ENCODE results near the gene TRPM2. TPM values are rescaled to one million over a fixed set of nuclear protein-coding genes. Genes with fewer than 3 reads are reported as not detected.

The TRPM2 gene
- total RNA-seq, 4 donors from 2014 or later, result 0.29 to 3.1 (median 1.8) TPM

DNA sequence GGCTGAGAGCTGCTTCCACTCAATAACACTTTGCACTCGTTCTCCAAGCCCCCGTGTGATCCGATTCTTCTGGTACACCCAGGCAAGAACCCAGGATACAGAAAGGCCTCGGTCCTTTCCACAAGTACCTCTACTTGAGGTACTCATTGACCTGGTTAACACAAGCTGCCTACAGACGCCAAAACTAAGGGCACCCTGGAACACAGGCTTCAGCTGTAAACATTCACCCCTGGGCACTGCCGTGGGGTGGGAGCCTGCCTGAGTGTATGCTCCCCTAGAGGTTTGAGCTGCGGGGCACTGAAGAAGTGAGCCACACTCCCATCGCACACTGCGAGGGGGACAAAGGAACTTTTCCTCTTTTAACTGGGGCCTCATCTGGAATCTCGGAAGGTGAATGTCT lies 132.4 kb downstream of the TRPM2 start:
- Histone ChIP-seq H3K4me3 (peak overlapping the region in 1 of 2 donors; percentile 21), H3K9me3 (no peaks in the 10 kb centered on the region), H3K36me3 (no peaks in the 10 kb centered on the region), H3K27ac (no peak overlapping the region), H3K27me3 (no peaks in the 10 kb centered on the region), H3K4me1 (no peaks in the 10 kb centered on the region)
- intact Hi-C loops (cut with DNase I; ENCODE audit: low total_unique reads), result no loop called here
- no peak for TF ChIP-seq POLR2A (IDR thresholded peaks at IDR 0.05)
- TF ChIP-seq, protein P1, sequence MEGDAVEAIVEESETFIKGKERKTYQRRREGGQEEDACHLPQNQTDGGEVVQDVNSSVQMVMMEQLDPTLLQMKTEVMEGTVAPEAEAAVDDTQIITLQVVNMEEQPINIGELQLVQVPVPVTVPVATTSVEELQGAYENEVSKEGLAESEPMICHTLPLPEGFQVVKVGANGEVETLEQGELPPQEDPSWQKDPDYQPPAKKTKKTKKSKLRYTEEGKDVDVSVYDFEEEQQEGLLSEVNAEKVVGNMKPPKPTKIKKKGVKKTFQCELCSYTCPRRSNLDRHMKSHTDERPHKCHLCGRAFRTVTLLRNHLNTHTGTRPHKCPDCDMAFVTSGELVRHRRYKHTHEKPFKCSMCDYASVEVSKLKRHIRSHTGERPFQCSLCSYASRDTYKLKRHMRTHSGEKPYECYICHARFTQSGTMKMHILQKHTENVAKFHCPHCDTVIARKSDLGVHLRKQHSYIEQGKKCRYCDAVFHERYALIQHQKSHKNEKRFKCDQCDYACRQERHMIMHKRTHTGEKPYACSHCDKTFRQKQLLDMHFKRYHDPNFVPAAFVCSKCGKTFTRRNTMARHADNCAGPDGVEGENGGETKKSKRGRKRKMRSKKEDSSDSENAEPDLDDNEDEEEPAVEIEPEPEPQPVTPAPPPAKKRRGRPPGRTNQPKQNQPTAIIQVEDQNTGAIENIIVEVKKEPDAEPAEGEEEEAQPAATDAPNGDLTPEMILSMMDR (IDR thresholded peaks at IDR 0.05), result no peak
- DNase-seq, result no peak

- no peak for DNase-seq
- Histone ChIP-seq H3K36me3 (no peaks in the 10 kb centered on the region), H3K27ac (no peak overlapping the region), H3K9me3 (no peaks in the 10 kb centered on the region), H3K4me3 (no peak overlapping the region), H3K4me1 (no peaks in the 10 kb centered on the region), H3K27me3 (no peaks in the 10 kb centered on the region)
- no peak for TF ChIP-seq POLR2A (IDR thresholded peaks at IDR 0.05)
- TF ChIP-seq, protein P1 (IDR thresholded peaks at IDR 0.05), result no peak
- intact Hi-C loops (cut with DNase I; ENCODE audit: low total_unique reads), result no loop called here
Measured at GRCh38 chr21:44486302-44486701, 132.9 kb downstream of the TRPM2 start.

DNA sequence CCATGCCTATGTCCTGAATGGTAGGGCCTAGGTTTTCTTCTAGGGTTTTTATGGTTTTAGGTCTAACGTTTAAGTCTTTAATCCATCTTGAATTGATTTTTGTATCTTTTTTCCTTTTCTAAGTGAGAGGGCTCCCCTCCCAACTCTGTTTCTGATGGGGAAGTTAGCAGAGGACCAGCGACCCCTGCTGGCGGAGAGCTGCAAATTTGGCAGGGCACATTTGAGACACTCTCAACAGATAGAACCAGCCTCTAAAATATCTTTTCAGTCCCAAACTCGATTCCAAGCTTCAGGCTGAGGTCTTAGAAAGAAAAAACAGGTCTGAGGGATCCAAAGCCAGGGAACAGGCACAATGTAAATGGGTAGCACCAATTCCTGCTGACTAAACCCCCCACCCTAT lies 134.4 kb downstream of the TRPM2 start:
- H3K27me3 ChIP-seq, result no peaks in the 10 kb centered on the region
- no peak overlapping the region for H3K27ac ChIP-seq
- no peaks in the 10 kb centered on the region for H3K9me3 ChIP-seq
- H3K36me3 ChIP-seq, result no peaks in the 10 kb centered on the region
- intact Hi-C loops (cut with DNase I; ENCODE audit: low total_unique reads), result no loop called here
- TF ChIP-seq, protein P1 (IDR thresholded peaks at IDR 0.05), result no peak
- TF ChIP-seq POLR2A (IDR thresholded peaks at IDR 0.05), result no peak
- no peak overlapping the region for H3K4me3 ChIP-seq
- no peak for DNase-seq
- no peaks in the 10 kb centered on the region for H3K4me1 ChIP-seq

DNA sequence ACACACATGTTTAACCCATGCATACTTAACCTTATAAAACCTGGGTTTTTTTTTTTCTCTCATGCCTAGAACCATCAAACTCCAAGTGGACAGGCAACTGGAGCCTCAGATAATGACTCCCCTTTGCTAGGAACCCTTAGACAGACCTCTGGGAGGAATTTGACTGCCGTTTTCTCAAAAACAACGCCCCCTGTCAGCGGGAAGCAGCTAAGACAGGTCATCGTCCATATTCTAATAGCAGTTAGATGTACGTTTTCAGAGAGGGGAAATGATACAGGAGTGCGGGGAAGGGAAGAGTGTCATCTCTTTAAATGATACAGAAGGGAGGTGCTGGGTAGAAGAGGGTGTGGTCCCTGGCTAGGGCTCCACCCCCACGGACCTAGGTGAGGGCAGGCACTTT lies 136.5 kb downstream of the TRPM2 start:
- H3K4me1 ChIP-seq, result no peaks in the 10 kb centered on the region
- no peak for TF ChIP-seq POLR2A (IDR thresholded peaks at IDR 0.05)
- TF ChIP-seq, protein P1 (IDR thresholded peaks at IDR 0.05), result no peak
- no peak for DNase-seq
- no peak overlapping the region for H3K4me3 ChIP-seq
- intact Hi-C loops (cut with DNase I; ENCODE audit: low total_unique reads), result no loop called here
- no peaks in the 10 kb centered on the region for H3K27me3 ChIP-seq
- no peaks in the 10 kb centered on the region for H3K36me3 ChIP-seq
- no peak overlapping the region for H3K27ac ChIP-seq
- no peaks in the 10 kb centered on the region for H3K9me3 ChIP-seq

DNA sequence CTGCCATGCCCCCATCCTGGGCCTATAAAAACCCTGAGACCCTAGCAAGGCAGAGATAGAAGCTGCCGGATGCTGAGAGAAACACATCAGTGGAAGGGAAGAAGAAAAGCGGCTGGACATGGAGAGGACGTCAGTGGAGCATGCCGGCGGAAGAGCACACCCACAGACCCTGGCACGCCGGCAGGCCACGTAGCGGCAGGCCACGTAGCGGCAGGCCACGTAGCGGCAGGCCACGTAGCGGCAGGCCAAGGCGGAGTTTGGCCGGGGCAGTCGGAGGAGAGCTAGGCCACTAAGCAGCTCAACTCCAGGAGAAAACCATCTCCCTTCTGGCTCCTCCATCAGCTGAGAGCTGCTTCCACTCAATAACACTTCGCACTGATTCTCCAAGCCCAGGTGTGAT lies 137.0 kb downstream of the TRPM2 start:
- TF ChIP-seq, protein P1 (IDR thresholded peaks at IDR 0.05), result no peak
- no peak for TF ChIP-seq POLR2A (IDR thresholded peaks at IDR 0.05)
- DNase-seq, result no peak
- H3K27me3 ChIP-seq, result no peaks in the 10 kb centered on the region
- H3K4me1 ChIP-seq, result no peaks in the 10 kb centered on the region
- H3K27ac ChIP-seq, result no peak overlapping the region
- intact Hi-C loops (cut with DNase I; ENCODE audit: low total_unique reads), result no loop called here
- no peaks in the 10 kb centered on the region for H3K36me3 ChIP-seq
- no peak overlapping the region for H3K4me3 ChIP-seq
- no peaks in the 10 kb centered on the region for H3K9me3 ChIP-seq
